HFF-Myc (cell line): Measurements from ENCODE around the gene MYO16.

Source experiments
- DNase-seq: peaks from one replicate; pipeline ENCODE4 v3.0.0-alpha.2; 2011; ENCODE audit warnings: low read depth; ENCODE audit errors: extremely low read depth
- H3K4me3 ChIP-seq: replicated peaks from 2 replicates; pipeline ENCODE4 v1.5.1; 2011; ENCODE audit warnings: low read depth, mild to moderate bottlenecking, control low read depth, low read length
- CTCF ChIP-seq: IDR thresholded peaks from 2 replicates; pipeline ENCODE4 v1.5.1; 2012; ENCODE audit warnings: mild to moderate bottlenecking, low read depth, low read length, control low read depth; ENCODE audit errors: missing control alignments

The MYO16 gene

DNA sequence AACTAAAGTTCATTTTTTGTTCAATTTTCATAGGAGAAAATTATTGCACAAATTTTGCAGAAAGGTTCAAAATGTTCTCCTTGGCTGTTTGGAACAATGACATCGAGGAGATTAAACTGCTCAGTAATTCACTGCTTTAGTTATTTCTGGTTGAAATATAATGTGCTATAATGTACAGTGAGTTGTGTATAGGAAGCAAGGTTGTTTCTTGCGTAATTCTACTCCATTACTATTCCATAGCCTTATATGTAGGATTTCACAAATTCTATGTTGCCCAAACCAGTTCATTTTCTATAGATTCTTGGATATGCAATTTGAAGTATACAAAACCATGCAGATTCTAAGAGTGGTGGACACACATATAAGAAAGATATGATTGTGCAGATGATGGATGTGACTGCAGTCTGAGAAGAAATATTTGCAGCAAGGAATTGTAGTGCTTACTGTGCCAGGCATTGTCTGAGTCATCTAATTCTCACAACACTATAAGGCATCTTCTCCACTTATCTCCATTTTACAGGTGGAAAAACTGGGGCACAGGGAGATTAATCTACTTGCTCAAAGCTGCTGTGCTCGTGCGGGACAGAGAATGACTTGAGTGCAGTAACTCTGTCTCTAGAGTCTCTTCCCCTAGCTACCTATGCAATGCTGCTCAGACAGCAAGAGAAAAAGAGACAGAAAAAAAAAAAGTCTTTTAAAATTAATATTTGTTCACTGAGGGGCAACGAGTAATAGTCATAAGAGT lies 515.5 kb downstream of the MYO16 start:
- no peak overlapping the region for H3K4me3 ChIP-seq
- no peak for TF ChIP-seq CTCF
- DNase-seq = no peak

GRCh38 chr13:109145631-109146030 lies 516.2 kb downstream of the MYO16 start:
- peak; percentile 55 for DNase-seq
- peak; percentile 84 for TF ChIP-seq CTCF
- H3K4me3 ChIP-seq = no peak overlapping the region

- no peak for TF ChIP-seq CTCF
- no peak for DNase-seq
Measured at GRCh38 chr13:109146393-109146792, 517.0 kb downstream of the MYO16 start.

GRCh38 chr13:109146912-109147647 lies 517.7 kb downstream of the MYO16 start:
- TF ChIP-seq CTCF = no peak
- H3K4me3 ChIP-seq = no peak overlapping the region
- peak; percentile 69 for DNase-seq

More at GRCh38 chr13:109146393-109146792, 517.0 kb downstream of the MYO16 start:
- H3K4me3 ChIP-seq = no peak overlapping the region

DNA sequence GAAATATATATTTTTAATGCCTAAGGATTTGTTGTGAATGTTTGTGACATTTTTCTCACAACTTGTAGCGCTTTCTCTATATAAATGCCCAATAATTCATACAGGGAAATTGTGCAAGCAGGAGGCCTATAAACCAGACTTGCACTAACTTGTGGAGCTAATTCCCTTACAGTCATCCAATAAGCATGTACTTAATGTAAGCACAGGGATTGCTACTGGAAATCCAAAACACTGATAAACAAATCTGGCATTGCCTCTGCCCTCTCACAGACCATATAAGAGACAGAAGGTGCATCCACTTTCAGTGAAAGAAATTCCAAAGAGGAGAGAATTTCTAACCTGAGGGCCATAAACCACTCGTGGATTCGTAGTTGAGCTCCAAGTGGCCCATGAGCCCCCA lies 518.8 kb downstream of the MYO16 start:
- no peak for DNase-seq
- H3K4me3 ChIP-seq = no peak overlapping the region
- TF ChIP-seq CTCF = no peak

DNA sequence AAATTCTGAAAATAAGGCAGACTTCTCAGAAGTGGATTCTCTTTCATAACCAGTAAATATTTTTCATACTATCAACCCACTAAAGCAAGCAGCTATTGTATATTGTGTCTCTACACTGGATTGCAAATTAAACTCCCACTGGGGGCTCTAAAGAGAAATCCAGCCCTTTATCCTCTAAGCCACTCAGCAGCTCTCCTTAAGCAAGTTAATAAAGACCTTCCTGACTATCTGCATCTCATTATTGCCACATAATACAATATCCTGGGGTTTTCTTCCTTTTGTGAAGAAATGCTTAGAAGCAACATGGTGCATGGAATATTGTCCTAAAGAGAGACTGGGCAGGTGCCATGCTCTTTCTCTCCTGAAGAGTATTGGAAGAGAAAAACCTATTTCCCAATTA lies 521.3 kb downstream of the MYO16 start:
- no peak for TF ChIP-seq CTCF
- no peak overlapping the region for H3K4me3 ChIP-seq
- DNase-seq = no peak
